ENCODE results near the gene CFAP46. TPM values are rescaled to one million over a fixed set of nuclear protein-coding genes. Genes with fewer than 3 reads are reported as not detected.

The CFAP46 gene
- total RNA-seq, 2 experiments from 2014 or later = not detected

DNA sequence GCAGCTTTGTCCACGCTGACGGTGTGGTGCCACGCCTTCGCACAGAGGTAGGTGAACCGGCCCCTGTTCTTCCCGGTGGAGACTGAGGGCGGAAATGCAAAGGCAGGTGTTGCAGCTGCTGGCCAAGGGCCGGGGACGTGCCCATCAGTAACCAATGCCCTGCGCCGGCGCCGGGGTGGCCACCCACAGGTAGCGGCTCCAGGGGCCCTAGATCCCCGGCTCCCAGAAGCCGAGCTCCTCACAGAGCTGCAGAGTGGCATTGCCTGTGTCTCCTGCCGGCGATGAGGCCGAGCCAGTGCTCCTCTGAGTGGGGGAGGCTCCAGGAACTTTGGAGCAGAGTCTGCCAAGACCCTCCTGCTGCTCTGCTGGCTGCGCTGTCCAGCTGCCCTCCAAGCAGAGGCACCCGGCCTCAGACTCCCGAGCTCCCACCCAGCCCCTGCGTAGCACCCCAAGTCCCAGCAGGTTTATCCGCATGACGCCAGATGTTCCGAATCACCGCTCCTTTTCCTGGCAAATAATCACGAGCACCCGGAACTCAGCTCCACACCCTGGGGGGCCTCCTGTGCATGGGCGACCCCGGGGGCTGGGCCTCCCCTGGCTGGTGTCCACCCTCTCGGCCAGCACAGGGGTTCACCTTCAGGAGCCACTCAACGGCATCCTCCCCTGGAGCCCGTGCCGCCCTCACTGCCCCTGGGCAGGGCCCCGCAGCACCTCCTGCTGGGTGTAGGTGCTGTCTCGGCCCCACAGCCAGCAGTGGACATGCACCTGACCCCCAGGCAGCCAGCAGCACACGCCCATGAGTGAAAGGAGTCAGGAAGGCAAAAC lies 22.1 kb downstream of the CFAP46 start:
- DNase-seq (ENCODE audit: low spot score) = no peak
- H3K36me3 ChIP-seq (ENCODE audit: insufficient read depth, low read length) = no peaks in the 10 kb centered on the region
- intact Hi-C loops (cut with micrococcal nuclease; ENCODE audit: unreplicated experiment) = no loop called here
- ChIA-PET CTCF (ENCODE audit: unreplicated experiment) (no interaction called here), POLR2A (no interaction called here)
- H3K4me3 ChIP-seq (ENCODE audit: low read depth, low read length, poor library complexity, severe bottlenecking) = no peak overlapping the region
- H3K79me2 ChIP-seq (ENCODE audit: insufficient read depth, low read depth, low read length) = no peaks in the 10 kb centered on the region
- no peak overlapping the region for H3K4me2 ChIP-seq (ENCODE audit: low read length)
- no peak overlapping the region for H2AFZ ChIP-seq (ENCODE audit: low read length)
- H3K27ac ChIP-seq (ENCODE audit: low read depth, low read length, poor library complexity, severe bottlenecking) = no peak overlapping the region
- H3K4me1 ChIP-seq (ENCODE audit: insufficient read depth, low read length, poor library complexity, severe bottlenecking) = no peaks in the 10 kb centered on the region
- no peaks in the 10 kb centered on the region for H3K9me3 ChIP-seq (ENCODE audit: low read length)
- BruUV-seq (replicated peaks) = no TSS peak
- TF ChIP-seq CTCF (conservative IDR thresholded peaks at IDR 0.05; ENCODE audit: low read length) = no peak
- no peak for TF ChIP-seq EZH2phosphoT487 (IDR thresholded peaks at IDR 0.05; ENCODE audit: borderline replicate concordance, low read depth, low read length)
- H4K20me1 ChIP-seq (ENCODE audit: insufficient read depth, low read length) = no peaks in the 10 kb centered on the region
- no peaks in the 10 kb centered on the region for H3K9me2 ChIP-seq (ENCODE audit: insufficient read depth, low read length)

DNA sequence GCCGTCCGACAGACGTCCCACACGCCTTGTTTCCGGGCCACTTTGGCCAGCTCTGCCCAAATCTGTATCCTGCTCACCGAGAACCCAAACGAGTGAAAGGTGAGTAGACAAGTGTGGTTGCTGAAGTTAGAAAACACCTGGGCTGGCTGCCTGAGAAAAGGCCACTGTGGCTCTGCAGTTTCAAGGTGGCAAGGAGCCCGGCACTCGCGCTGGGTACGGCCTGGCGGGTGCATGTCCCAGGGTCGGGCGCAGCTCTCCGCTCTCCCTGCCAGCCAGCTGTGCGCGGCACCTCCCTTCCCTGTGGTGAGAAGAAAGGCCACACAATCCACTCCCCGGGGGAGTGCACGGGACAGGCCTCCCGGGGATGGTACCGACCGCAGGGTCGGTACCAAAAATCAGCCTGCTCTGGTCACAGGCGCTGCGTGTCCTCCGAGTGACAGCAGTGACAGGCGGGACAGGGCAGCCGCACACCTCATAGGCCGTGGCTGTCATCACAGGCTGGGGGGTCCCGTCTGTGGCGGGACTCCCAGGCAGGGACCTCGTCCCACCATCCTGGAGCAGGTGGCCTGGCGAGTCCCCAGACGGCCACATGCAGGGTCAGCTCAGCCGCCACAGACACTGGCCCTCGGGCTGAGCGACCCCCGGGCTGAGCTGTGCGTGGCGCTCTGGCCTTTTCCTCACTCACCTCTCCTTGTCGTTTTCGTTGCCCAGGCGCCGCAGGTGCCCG lies 22.8 kb downstream of the CFAP46 start:
- TF ChIP-seq CTCF (conservative IDR thresholded peaks at IDR 0.05; ENCODE audit: low read length) = no peak
- Histone ChIP-seq H4K20me1 (ENCODE audit: insufficient read depth, low read length) (no peaks in the 10 kb centered on the region), H3K36me3 (ENCODE audit: insufficient read depth, low read length) (no peaks in the 10 kb centered on the region), H3K9me3 (ENCODE audit: low read length) (no peaks in the 10 kb centered on the region), H3K79me2 (ENCODE audit: insufficient read depth, low read depth, low read length) (no peaks in the 10 kb centered on the region), H3K9me2 (ENCODE audit: insufficient read depth, low read length) (no peaks in the 10 kb centered on the region), H3K4me1 (ENCODE audit: insufficient read depth, low read length, poor library complexity, severe bottlenecking) (no peaks in the 10 kb centered on the region), H3K4me2 (ENCODE audit: low read length) (no peak overlapping the region), H2AFZ (ENCODE audit: low read length) (no peak overlapping the region), H3K27ac (ENCODE audit: low read depth, low read length, poor library complexity, severe bottlenecking) (no peak overlapping the region), H3K4me3 (ENCODE audit: low read depth, low read length, poor library complexity, severe bottlenecking) (no peak overlapping the region)
- no TSS peak for BruUV-seq (replicated peaks)
- POLR2A ChIA-PET = no interaction called here
- intact Hi-C loops (cut with micrococcal nuclease; ENCODE audit: unreplicated experiment) = no loop called here
- CTCF ChIA-PET (ENCODE audit: unreplicated experiment) = no interaction called here
- DNase-seq (ENCODE audit: low spot score) = no peak
